Subcutaneous adipose tissue (tissue), 4 donors: Measurements from ENCODE around the gene TTLL9. TPM values are rescaled to one million over a fixed set of nuclear protein-coding genes. Genes with fewer than 3 reads are reported as not detected.

Experiments used
- CTCF ChIP-seq: fragments of 450-650 bp; IDR thresholded peaks from one replicate; pipeline ENCODE4 v1.5.1; 2016; ENCODE audit warnings: low read depth, mild to moderate bottlenecking, control low read depth, antibody characterized with exemption, moderate library complexity
- total RNA-seq, 4 donors: library from RNA; depleted of rRNA; stranded (reverse); fragments of >200 nt; gene quantifications; one replicate each; pipeline ENCODE4 v1.1.0, GENCODE V29; 2016

TTLL9 gene
- total RNA-seq, 4 donors from 2014 or later = 0.38 to 0.66 (median 0.51) TPM; not detected in 1

DNA sequence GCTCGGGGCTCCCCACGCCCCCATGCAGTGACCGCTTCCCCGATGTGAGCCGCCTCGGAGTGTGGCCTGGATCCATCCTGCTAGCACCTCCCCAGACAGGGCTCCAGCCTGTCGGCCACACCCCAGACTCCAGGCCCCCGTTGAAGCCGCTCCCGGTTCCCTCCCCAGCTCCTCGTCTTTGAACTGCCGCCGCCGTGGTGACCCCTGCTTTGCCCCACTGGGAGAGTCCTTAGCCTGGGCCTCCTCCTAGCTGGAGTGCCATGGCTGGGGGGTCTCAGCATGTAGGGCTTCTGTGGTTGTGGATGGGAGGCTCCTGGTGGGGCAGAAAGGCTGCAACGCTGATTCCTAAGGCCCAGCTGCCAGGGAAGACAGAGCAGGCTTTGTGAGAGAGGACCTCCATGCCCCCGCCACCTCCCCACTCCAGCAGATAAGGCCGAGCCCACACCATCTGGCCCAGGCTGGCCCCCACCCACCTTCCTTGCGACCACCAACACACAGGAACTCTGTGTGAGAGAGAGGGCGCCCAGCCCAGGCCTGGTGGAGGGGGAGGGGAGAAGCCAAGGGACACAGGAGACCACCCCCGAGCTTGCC is 36.4 kb upstream of the TTLL9 start:
- TF ChIP-seq CTCF = no peak

DNA sequence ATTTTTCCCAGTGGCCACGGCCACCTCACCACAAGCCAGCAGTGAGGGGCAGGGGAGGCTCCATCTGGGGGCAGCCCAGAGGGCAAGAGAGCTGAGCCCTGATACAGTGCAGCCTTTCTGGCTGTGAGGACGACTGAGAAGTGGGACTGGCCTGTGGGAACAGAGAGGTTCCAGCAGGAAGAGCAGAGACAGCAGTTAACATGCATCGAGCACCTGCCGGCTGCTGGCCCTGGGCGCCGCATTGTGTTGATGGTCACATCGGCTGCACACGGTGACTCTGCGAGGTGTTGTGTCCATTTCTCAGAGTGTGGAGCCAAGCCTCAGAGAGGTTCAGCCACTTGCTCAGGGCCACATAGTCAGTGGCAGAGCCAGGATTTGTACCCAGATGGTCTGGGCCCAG is 34.9 kb upstream of the TTLL9 start:
- no peak for TF ChIP-seq CTCF

- no peak for TF ChIP-seq CTCF
Observed at GRCh38 chr20:31835977-31836852, 34.2 kb upstream of the TTLL9 start.

DNA sequence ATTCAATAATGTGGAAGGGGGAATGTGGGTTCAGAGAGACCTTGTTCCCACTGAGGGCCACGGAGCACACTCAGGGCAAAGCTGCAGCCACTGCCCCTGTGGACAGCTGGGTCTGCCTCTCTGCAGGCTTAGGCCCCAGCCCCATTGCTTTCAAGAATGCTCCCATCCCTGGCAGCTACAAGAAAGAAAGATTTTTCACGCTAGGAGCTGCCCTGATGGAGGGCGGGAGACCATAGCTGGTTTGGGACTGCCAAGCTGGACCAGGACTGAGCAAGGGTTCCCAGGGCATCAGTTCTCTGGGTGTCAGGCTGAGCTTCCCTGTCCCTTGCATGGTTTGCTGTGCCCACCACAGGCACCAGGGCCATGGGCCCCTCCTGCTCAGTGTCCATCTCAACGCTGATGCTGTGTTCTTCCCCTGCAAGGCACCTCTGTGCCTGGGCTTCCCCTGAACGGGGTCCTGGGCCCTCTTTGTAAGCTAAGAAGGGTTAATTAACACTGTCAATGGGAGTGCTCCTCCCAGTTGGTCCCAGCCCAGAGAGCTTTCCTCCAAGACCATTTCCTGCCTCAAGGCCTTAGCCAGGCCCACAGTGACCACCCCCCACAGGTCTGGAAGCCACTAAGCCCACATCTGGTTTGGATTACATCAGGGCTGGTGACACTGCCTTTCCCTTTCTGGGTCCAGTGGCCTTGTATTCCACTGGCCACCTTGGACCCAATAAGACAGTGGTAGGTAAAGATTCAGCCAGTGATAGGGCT is 33.4 kb upstream of the TTLL9 start:
- TF ChIP-seq CTCF = no peak

- no peak for TF ChIP-seq CTCF
Observed at GRCh38 chr20:31837896-31838397, 32.5 kb upstream of the TTLL9 start.

GRCh38 chr20:31838646-31839292 is 31.7 kb upstream of the TTLL9 start:
- TF ChIP-seq CTCF = no peak
